Stimulated activated CD4-positive, alpha-beta T cell treated with anti-CD3 and anti-CD28 coated beads, TNF-alpha, amount 100 ng/mL, for 24 hours (primary cell): ENCODE results near the gene SLC34A3.
"Not testable (repeated sequence)": the region's sequence is repeated elsewhere in the genome, so short reads cannot be mapped to it uniquely, and the experiment has no call there.

Experiments used
- DNase-seq, 3 experiments: peaks; one replicate each; pipeline ENCODE4 v3.0.0-alpha.2; 2020; ENCODE audit warnings: low read depth in 3 of 3

Gene SLC34A3

GRCh38 chr9:137255448-137256114, 24.9 kb downstream of the SLC34A3 start:
- DNase-seq, result no peak

GRCh38 chr9:137256362-137256761, 25.7 kb downstream of the SLC34A3 start:
- no peak for DNase-seq

GRCh38 chr9:137256856-137257255, 26.2 kb downstream of the SLC34A3 start:
- DNase-seq, result no peak

- DNase-seq, result not testable (repeated sequence)
These were observed 31.6 kb downstream of the SLC34A3 start for GRCh38 chr9:137262173-137262908.

- no peak for DNase-seq
These were observed 32.2 kb downstream of the SLC34A3 start for GRCh38 chr9:137262909-137263285.

GRCh38 chr9:137263506-137263905, 32.8 kb downstream of the SLC34A3 start:
- no peak for DNase-seq

- DNase-seq, result no peak
These were observed 33.4 kb downstream of the SLC34A3 start for GRCh38 chr9:137264067-137264466.

- DNase-seq, result no peak
These were observed 34.9 kb downstream of the SLC34A3 start for GRCh38 chr9:137265496-137266161.

GRCh38 chr9:137266162-137266527, 35.4 kb downstream of the SLC34A3 start:
- no peak for DNase-seq

GRCh38 chr9:137266585-137267453, 36.1 kb downstream of the SLC34A3 start:
- no peak for DNase-seq

- no peak for DNase-seq
These were observed 37.2 kb downstream of the SLC34A3 start for GRCh38 chr9:137267933-137268355.

- DNase-seq, result no peak
These were observed 38.0 kb downstream of the SLC34A3 start for GRCh38 chr9:137268538-137269201.

GRCh38 chr9:137269231-137269772, 38.6 kb downstream of the SLC34A3 start:
- DNase-seq, result no peak

- DNase-seq, result no peak
These were observed 40.4 kb downstream of the SLC34A3 start for GRCh38 chr9:137270929-137271695.

GRCh38 chr9:137271696-137272076, 41.0 kb downstream of the SLC34A3 start:
- DNase-seq, result no peak

- no peak for DNase-seq
These were observed 41.8 kb downstream of the SLC34A3 start for GRCh38 chr9:137272241-137273094.

- DNase-seq, result no peak
These were observed 42.4 kb downstream of the SLC34A3 start for GRCh38 chr9:137273095-137273490.

GRCh38 chr9:137273611-137274320, 43.1 kb downstream of the SLC34A3 start:
- DNase-seq, result no peak

- DNase-seq, result no peak
These were observed 44.5 kb downstream of the SLC34A3 start for GRCh38 chr9:137275203-137275587.
